Measurements from ENCODE around the gene TMEM151B.
A peak's percentile ranks its signal among the peaks of the same experiment; 100 is the strongest.

Gene TMEM151B

GRCh38 chr6:44278774-44279697 is 8.8 kb downstream of the TMEM151B start:
- no peak for DNase-seq (ENCODE audit: low spot score)

GRCh38 chr6:44284121-44284520 is 13.9 kb downstream of the TMEM151B start:
- no peak for DNase-seq (ENCODE audit: low spot score)

GRCh38 chr6:44284867-44285266 is 14.6 kb downstream of the TMEM151B start:
- no peak for DNase-seq (ENCODE audit: low spot score)

- DNase-seq (ENCODE audit: low spot score) = no peak
These were observed 15.5 kb downstream of the TMEM151B start for GRCh38 chr6:44285552-44286284.

GRCh38 chr6:44286285-44286565 is 16.0 kb downstream of the TMEM151B start:
- DNase-seq (ENCODE audit: low spot score) = no peak

GRCh38 chr6:44286747-44287146 is 16.5 kb downstream of the TMEM151B start:
- no peak for DNase-seq (ENCODE audit: low spot score)

GRCh38 chr6:44289726-44290260 is 19.5 kb downstream of the TMEM151B start:
- no peak for DNase-seq (ENCODE audit: low spot score)

GRCh38 chr6:44291841-44292240 is 21.6 kb downstream of the TMEM151B start:
- DNase-seq (ENCODE audit: low spot score) = no peak

DNA sequence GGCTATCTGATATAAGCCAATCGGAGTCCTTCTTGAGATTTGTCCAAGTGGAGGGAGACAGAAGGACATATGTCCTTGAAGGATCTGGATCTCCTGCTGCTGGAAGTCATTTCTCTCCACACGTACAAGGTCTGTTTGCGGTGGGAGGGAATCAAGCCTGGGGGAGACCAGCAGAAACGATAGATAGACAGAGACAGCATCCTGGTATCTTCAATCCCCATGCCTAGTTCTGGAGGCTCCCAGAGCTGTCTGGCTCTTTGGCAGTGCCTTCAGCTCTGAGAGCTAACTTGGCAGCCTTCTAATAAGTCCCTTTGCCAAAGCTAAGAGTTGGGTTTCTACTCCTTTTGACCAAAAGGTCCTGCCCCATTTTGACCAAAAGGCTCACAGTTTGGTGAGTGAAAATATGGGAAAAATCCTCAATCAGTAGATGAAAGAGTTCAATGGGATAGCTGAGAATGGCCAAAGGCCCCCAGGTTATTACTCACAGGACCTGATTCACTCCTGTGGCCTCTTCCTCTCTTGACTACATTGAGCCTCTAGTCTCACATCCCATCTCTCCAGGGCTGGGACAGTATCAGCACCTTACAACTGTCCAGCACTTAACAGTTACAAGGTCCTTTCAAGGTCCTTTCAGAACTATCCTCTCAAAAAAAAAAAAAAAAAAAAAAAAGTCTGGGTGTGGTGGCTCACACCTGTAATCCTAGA is 22.6 kb downstream of the TMEM151B start:
- no peak for DNase-seq (ENCODE audit: low spot score)

GRCh38 chr6:44294832-44295791 is 24.9 kb downstream of the TMEM151B start:
- no peak for DNase-seq (ENCODE audit: low spot score)

DNA sequence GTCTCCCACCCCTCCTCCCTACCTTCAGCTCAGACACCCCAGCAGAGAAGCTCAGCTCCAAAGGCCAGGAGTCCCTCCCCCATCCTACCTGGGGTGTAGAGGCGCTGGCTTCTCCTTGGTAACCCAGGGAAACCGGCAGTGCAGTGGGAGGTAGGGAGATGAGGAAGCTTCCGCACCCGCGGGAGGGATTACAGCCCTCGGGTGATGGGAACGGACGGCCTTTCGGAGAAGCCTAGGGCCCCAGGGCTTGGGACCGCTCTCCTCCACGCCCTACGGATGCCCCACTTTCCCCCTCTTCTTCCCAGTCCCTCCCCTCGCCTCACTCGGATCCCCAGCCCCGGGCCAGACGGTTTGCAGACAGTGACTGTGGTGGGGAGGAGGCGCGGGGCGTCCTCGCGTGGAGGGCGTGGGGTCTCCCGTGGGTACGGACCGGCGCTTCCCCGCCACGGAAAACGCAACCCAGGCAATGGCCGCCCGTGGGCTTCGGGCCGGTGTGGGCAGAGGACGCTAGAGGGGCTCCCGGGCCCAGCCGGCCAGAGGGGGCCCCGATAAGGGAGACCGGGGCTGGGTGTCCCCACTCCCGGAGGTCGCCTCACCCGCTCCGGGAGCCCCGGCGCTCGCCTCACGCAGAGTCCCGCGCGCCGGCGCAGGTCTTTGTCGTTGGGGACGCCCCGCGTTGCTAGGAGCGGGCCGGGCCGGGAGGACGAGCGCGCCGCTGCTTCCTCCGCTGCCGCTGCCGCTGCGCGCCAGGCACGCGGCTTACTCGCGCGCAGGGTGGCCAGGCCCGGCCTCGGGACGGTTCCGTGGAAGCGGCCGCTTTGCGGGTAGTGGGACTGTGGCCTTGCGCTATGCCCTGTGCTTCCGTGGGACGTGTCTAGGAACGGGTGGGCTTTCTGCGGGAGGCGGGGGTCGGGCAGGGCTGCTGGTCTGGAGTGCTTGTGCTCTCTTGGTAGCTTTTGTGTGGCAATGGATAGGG is 27.1 kb downstream of the TMEM151B start:
- DNase-seq (ENCODE audit: low spot score) = peak; percentile 22

GRCh38 chr6:44298055-44298803 is 28.0 kb downstream of the TMEM151B start:
- DNase-seq (ENCODE audit: low spot score) = no peak

GRCh38 chr6:44298864-44299263 is 28.6 kb downstream of the TMEM151B start:
- DNase-seq (ENCODE audit: low spot score) = no peak

DNA sequence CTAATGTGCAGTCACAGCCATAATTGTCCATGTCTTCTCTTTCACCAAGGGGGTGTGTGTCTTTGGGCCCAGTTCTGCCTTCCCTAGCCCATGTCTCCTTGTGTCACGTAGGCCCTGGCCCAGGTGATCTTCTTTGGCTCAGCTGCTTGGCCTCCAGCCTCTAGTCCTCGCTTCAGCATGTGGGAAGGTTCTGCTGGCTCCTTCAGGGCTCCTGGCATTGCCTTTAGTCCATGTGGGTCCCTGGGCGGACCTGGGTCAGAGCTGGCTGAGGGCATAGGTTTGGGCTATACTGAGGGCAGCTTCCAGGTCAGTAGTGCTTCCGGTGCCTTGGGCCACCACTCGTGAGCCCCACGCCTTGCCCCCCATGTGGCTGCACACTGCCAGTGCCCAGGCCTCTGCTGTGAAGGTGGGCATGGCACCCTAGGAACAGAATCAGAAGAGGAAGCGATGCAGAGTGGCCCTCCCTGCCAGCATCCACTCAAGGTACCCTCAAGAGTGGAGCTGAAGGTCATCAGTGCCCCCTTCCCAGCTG is 30.1 kb downstream of the TMEM151B start:
- no peak for DNase-seq (ENCODE audit: low spot score)

- no peak for DNase-seq (ENCODE audit: low spot score)
These were observed 30.9 kb downstream of the TMEM151B start for GRCh38 chr6:44301106-44301505.

- no peak for DNase-seq (ENCODE audit: low spot score)
These were observed 31.7 kb downstream of the TMEM151B start for GRCh38 chr6:44301782-44302564.

DNA sequence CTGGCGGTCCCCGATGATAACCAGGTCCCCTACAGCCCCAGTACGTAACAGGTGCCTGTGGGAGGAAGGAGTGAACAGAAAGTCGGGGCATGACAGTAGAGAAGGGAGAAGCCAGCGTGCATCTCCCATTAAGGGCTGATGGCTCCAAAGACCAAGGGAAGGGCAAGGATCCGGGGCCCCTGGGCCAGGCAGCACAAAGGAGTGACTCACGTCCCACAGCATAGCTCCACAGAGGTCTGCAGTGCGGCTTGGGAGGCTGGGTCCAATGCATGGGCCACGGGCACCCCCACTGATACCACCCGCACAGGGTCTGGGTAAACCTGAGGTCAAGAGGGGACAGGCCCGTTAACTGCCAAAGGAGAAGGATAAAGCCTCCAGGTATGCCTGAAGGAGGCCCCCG is 32.6 kb downstream of the TMEM151B start:
- no peak for DNase-seq (ENCODE audit: low spot score)

- no peak for DNase-seq (ENCODE audit: low spot score)
These were observed 33.6 kb downstream of the TMEM151B start for GRCh38 chr6:44303842-44304241.
